Fibroblast of lung (primary cell): Measurements from ENCODE around the gene AK1. TPM values are rescaled to one million over a fixed set of nuclear protein-coding genes. Genes with fewer than 3 reads are reported as not detected.
A peak's percentile ranks its signal among the peaks of the same experiment; 100 is the strongest.

Source experiments
- DNase-seq, 2 donors: peaks; one replicate each; pipeline versions ENCODE4 v3.0.0 to v3.0.0-alpha.2; 2010; ENCODE audit warnings: low read depth in 2 of 2
- H2AFZ ChIP-seq: 2 replicates; pipeline ENCODE4 v1.5.1; 2012; ENCODE audit warnings: low read length, control low read depth, inconsistent platforms
- H3K27ac ChIP-seq: 2 replicates; pipeline ENCODE4 v1.5.1; 2011; ENCODE audit warnings: low read length, control low read depth; ENCODE audit not compliant: insufficient read depth
- H3K27me3 ChIP-seq: 2 replicates; pipeline ENCODE4 v1.5.1; 2011; ENCODE audit warnings: mild to moderate bottlenecking, low read length; ENCODE audit not compliant: control insufficient read depth, insufficient read depth
- H3K36me3 ChIP-seq: 2 replicates; pipeline ENCODE4 v1.5.1; 2011; ENCODE audit warnings: low read length; ENCODE audit not compliant: control insufficient read depth, insufficient read depth
- H3K4me1 ChIP-seq: 2 replicates; pipeline ENCODE4 v1.5.1; 2011; ENCODE audit warnings: low read length; ENCODE audit not compliant: control insufficient read depth, insufficient read depth; ENCODE audit errors: extremely low read depth
- H3K4me2 ChIP-seq: 2 replicates; pipeline ENCODE4 v1.5.1; 2011; ENCODE audit warnings: low read length, control low read depth; ENCODE audit not compliant: insufficient read depth; ENCODE audit errors: extremely low read depth
- H3K4me3 ChIP-seq, 4 experiments: fragments of 200-600 bp in 1 of 4; sonication (generic) in 1 of 4; replicated peaks in 1 of 4; 2 replicates each; pipeline ENCODE4 v1.5.1; 2011 to 2016; ENCODE audit warnings: low read length in 4 of 4, low read depth in 3 of 4, mild to moderate bottlenecking in 3 of 4, control low read depth in 2 of 4, inconsistent platforms in 1 of 4, mixed read lengths in 1 of 4; ENCODE audit not compliant: insufficient read depth in 1 of 4; ENCODE audit errors: control extremely low read depth in 1 of 4
- H3K79me2 ChIP-seq: 2 replicates; pipeline ENCODE4 v1.5.1; 2012; ENCODE audit warnings: mild to moderate bottlenecking, low read length, inconsistent platforms; ENCODE audit not compliant: control insufficient read depth, insufficient read depth
- H3K9ac ChIP-seq: 2 replicates; pipeline ENCODE4 v1.5.1; 2011; ENCODE audit warnings: mild to moderate bottlenecking, low read length, control low read depth; ENCODE audit not compliant: insufficient read depth
- H3K9me3 ChIP-seq: 2 replicates; pipeline ENCODE4 v1.5.1; 2012; ENCODE audit warnings: low read depth, low read length; ENCODE audit not compliant: control insufficient read depth, insufficient read depth
- H4K20me1 ChIP-seq: 2 replicates; pipeline ENCODE4 v1.5.1; 2011; ENCODE audit warnings: low read length; ENCODE audit not compliant: control insufficient read depth, insufficient read depth; ENCODE audit errors: extremely low read depth
- CTCF ChIP-seq, 2 donors: IDR thresholded peaks in 1 of 2; conservative IDR thresholded peaks in 1 of 2; 1 replicate in 1 of 2; 2 replicates in 1 of 2; pipeline ENCODE4 v1.5.1; 2011 to 2012; ENCODE audit warnings: low read length in 2 of 2, control low read depth in 1 of 2, inconsistent platforms in 1 of 2, low read depth in 1 of 2, mild to moderate bottlenecking in 1 of 2
- EZH2 ChIP-seq: IDR thresholded peaks from 2 replicates; pipeline ENCODE4 v1.5.1; 2012; ENCODE audit warnings: low read length, control low read depth, mild to moderate bottlenecking; ENCODE audit errors: missing control alignments
- polyA plus RNA-seq, 2 donors: library from polyadenylated mRNA; depleted of rRNA in 1 of 2; stranded (reverse) in 1 of 2; unstranded in 1 of 2; fragments of >200 nt; gene quantifications; 2 replicates each; pipeline ENCODE4 v1.2.1, GENCODE V29; 2011 to 2012; ENCODE audit warnings: missing spikeins in 1 of 2
- total RNA-seq: library from RNA; depleted of rRNA; stranded (reverse); fragments of >200 nt; gene quantifications from 2 replicates; pipeline ENCODE4 v1.2.1, GENCODE V29; 2014

AK1 gene
- total and polyA plus RNA-seq, 2 donors (not counting 1 experiment from before 2014, with no cell fraction given): 47.6 to 73.1 TPM

DNA sequence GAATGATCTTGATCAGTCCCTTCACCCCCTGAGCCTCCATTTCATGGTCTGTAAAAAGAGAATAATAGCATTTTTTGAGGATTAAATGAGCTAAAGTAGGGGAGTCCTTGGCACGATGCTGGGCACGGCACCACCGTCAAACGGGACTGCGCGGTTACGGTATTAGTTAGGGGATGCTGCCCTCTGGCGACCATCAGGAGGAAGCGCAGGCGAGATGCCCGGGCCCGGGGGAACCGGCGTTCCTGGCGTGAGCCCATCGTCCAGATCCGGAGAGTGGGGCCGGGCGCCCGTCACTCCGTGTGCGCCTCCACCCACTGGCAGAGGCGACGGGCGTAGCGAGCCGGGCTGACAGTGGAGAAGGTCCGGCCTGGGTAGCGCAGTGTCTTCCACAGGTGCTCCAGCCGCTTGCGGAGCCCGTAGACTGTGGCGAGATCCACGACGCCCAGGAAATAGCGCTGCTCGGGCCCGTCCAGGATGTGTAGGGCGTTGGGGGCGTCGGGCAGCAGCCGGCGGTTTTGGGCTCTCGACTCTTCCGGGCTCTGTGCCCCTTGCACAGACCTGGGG is 44.2 kb upstream of the AK1 start:
- Histone ChIP-seq H3K36me3 (no peaks in the 10 kb centered on the region), H3K4me3 (peak overlapping the region in 2 of 4 experiments; percentile 17 to 38), H3K9me3 (no peaks in the 10 kb centered on the region), H3K79me2 (no peaks in the 10 kb centered on the region), H3K4me1 (peaks cover 35% of the 10 kb centered on the region), H3K4me2 (peak overlapping the region; percentile 92), H3K27me3 (no peaks in the 10 kb centered on the region), H3K27ac (no peak overlapping the region), H2AFZ (no peak overlapping the region), H4K20me1 (no peaks in the 10 kb centered on the region), H3K9ac (peak overlapping the region; percentile 32)
- peak in 1 of 2 donors; percentile 55 for DNase-seq
- TF ChIP-seq EZH2 (no peak), CTCF (conservative IDR thresholded peaks at IDR 0.05 in 1 of 2, IDR thresholded peaks at IDR 0.05 in 1 of 2; ENCODE audit: low read depth in 1 of 2, low read length in 2 of 2) (peak; percentile 64 to 79)

DNA sequence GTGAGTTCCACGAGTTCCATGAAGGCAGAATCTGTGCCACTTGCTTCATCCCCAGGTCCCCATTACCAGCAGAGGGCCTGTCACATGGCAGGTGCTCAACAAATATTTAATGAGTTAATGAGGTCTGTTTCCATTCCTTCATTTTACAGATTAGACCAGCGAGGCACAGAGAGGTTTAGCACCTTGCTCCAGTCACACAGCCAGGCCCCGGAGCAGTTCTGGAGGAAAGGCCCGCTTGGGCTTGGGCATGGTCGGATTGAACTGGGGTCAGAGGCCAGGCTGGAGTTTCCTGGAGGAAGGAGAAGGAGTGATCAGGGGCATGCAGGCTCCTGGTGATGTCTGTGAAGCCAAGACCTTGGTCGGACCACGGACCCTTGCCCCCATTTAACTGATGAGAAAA is 43.3 kb upstream of the AK1 start:
- no peak for DNase-seq
- H3K27me3 ChIP-seq: no peaks in the 10 kb centered on the region
- H3K79me2 ChIP-seq: peaks cover 5% of the 10 kb centered on the region
- peaks cover 37% of the 10 kb centered on the region for H3K4me1 ChIP-seq
- H3K4me3 ChIP-seq: no peak overlapping the region
- H3K4me2 ChIP-seq: no peak overlapping the region
- TF ChIP-seq CTCF (conservative IDR thresholded peaks at IDR 0.05 in 1 of 2, IDR thresholded peaks at IDR 0.05 in 1 of 2; ENCODE audit: low read depth in 1 of 2, low read length in 2 of 2): no peak
- no peak for TF ChIP-seq EZH2
- H4K20me1 ChIP-seq: no peaks in the 10 kb centered on the region
- no peak overlapping the region for H2AFZ ChIP-seq
- H3K27ac ChIP-seq: no peak overlapping the region
- no peak overlapping the region for H3K9ac ChIP-seq
- no peaks in the 10 kb centered on the region for H3K9me3 ChIP-seq
- no peaks in the 10 kb centered on the region for H3K36me3 ChIP-seq

GRCh38 chr9:127919253-127919815 is 41.9 kb upstream of the AK1 start:
- peak; percentile 98 to 99 for DNase-seq
- H3K4me2 ChIP-seq: peak overlapping the region; percentile 45

More at GRCh38 chr9:127919253-127919815, 41.9 kb upstream of the AK1 start:
- H3K9ac ChIP-seq: no peak overlapping the region
- H3K4me3 ChIP-seq: no peak overlapping the region
- H3K36me3 ChIP-seq: peaks cover 2% of the 10 kb centered on the region
- H3K9me3 ChIP-seq: no peaks in the 10 kb centered on the region
- H4K20me1 ChIP-seq: no peaks in the 10 kb centered on the region
- TF ChIP-seq CTCF (conservative IDR thresholded peaks at IDR 0.05 in 1 of 2, IDR thresholded peaks at IDR 0.05 in 1 of 2; ENCODE audit: low read depth in 1 of 2, low read length in 2 of 2) (no peak), EZH2 (no peak)
- peaks cover 41% of the 10 kb centered on the region for H3K4me1 ChIP-seq
- H3K27me3 ChIP-seq: no peaks in the 10 kb centered on the region
- no peak overlapping the region for H2AFZ ChIP-seq
- H3K79me2 ChIP-seq: peaks cover 5% of the 10 kb centered on the region
- H3K27ac ChIP-seq: peak overlapping the region; percentile 82
